GM12891 (cell line): ENCODE data around the gene PTPRD.

Experiments used
- PAX5 ChIP-seq: IDR thresholded peaks from 2 replicates; pipeline ENCODE4 v1.6.1; 2011; ENCODE audit warnings: low read length, moderate library complexity, mild to moderate bottlenecking; ENCODE audit not compliant: insufficient read depth, severe bottlenecking
- POLR2A ChIP-seq: IDR thresholded peaks from 2 replicates; pipeline ENCODE4 v1.6.1; 2011; ENCODE audit warnings: low read depth, low read length, control low read depth
- POLR2AphosphoS5 ChIP-seq: IDR thresholded peaks from 2 replicates; pipeline ENCODE4 v1.6.1; 2011; ENCODE audit warnings: low read depth, low read length, control low read depth
- POU2F2 ChIP-seq: IDR thresholded peaks from 2 replicates; pipeline ENCODE4 v1.6.1; 2011; ENCODE audit warnings: low read depth, mild to moderate bottlenecking, control low read depth, low read length, moderate library complexity
- SPI1 ChIP-seq: IDR thresholded peaks from 2 replicates; pipeline ENCODE4 v1.6.1; 2011; ENCODE audit warnings: low read depth, low read length, control low read depth
- TAF1 ChIP-seq: IDR thresholded peaks from 2 replicates; pipeline ENCODE4 v1.6.1; 2011; ENCODE audit warnings: low read depth, low read length, control low read depth

DNA sequence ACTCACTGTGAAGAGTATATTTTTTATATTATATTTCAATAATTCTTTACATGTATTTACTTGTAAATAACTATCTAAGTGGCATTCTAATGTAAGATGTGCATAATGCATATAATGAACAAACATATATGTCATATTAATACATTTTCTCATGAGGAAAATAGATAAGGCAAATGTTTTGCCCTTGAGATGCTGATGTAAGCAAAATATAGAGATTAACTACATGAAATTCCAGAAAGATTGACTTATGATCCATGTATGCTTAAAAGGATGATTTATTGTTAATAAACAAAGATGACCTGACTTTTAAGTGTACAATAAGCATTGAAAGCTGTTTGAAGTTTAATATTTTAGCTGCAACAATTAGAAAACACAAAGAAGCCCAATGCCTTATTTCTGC, 559.9 kb downstream of the PTPRD start:
- TF ChIP-seq POLR2A, result no peak
- TF ChIP-seq SPI1, result no peak
- no peak for TF ChIP-seq TAF1
- TF ChIP-seq POLR2AphosphoS5, result no peak
- no peak for TF ChIP-seq POU2F2
- TF ChIP-seq PAX5, result no peak
